CD8-positive, alpha-beta memory T cell (primary cell): ENCODE results near the gene CD99. TPM values are rescaled to one million over a fixed set of nuclear protein-coding genes. Genes with fewer than 3 reads are reported as not detected.
"Not testable (repeated sequence)": the region's sequence is repeated elsewhere in the genome, so short reads cannot be mapped to it uniquely, and the experiment has no call there.

Experiments
- CTCF ChIA-PET: fragments of 350-600 bp; sonication (Branson Sonifier 250); formaldehyde crosslinking; loops from one replicate; lab custom pipeline; 2021; ENCODE audit warnings: antibody characterized with exemption; lab: Charles Lee
- POLR2A ChIA-PET: fragments of 350-600 bp; sonication (Branson Sonifier 250); formaldehyde crosslinking; loops from one replicate; lab custom pipeline; 2021; ENCODE audit warnings: antibody characterized with exemption; lab: Charles Lee
- DNase-seq, 5 donors: peaks; one replicate each; pipeline versions ENCODE4 v3.0.0 to v3.0.0-alpha.2; 2020 to 2022; ENCODE audit warnings: mixed read lengths in 1 of 5
- H3K27ac ChIP-seq: one replicate; pipeline ENCODE4 v1.7.0; 2013; ENCODE audit warnings: low read depth, mild to moderate bottlenecking, low read length, moderate library complexity
- H3K27me3 ChIP-seq: 2 replicates; pipeline ENCODE4 v1.7.0; 2013; ENCODE audit warnings: low read length, mild to moderate bottlenecking; ENCODE audit not compliant: insufficient read depth, poor library complexity, severe bottlenecking
- H3K36me3 ChIP-seq: 2 replicates; pipeline ENCODE4 v1.7.0; 2013; ENCODE audit warnings: mild to moderate bottlenecking, low read length, moderate library complexity; ENCODE audit not compliant: insufficient read depth
- H3K4me1 ChIP-seq: 2 replicates; pipeline ENCODE4 v1.7.0; 2013; ENCODE audit warnings: mild to moderate bottlenecking, low read length, moderate library complexity; ENCODE audit not compliant: insufficient read depth
- H3K4me3 ChIP-seq: 2 replicates; pipeline ENCODE4 v1.7.0; 2013; ENCODE audit warnings: mild to moderate bottlenecking, low read length
- H3K9me3 ChIP-seq: 2 replicates; pipeline ENCODE4 v1.7.0; 2013; ENCODE audit warnings: mild to moderate bottlenecking, low read length
- H3K27ac Mint-ChIP-seq, 8 donors: one replicate each; pipeline ENCODE4 v1.8.0; 2020 to 2021; ENCODE audit warnings: mixed read lengths in 8 of 8, mild to moderate bottlenecking in 6 of 8, inconsistent platforms in 3 of 8, moderate library complexity in 3 of 8
- H3K27me3 Mint-ChIP-seq, 2 donors: one replicate each; pipeline ENCODE4 v1.8.0; 2020 to 2021; ENCODE audit warnings: mixed read lengths in 2 of 2, mild to moderate bottlenecking in 1 of 2, moderate library complexity in 1 of 2
- H3K36me3 Mint-ChIP-seq, 3 donors: one replicate each; pipeline ENCODE4 v1.8.0; 2020 to 2021; ENCODE audit warnings: mixed read lengths in 3 of 3, inconsistent platforms in 1 of 3, mild to moderate bottlenecking in 1 of 3
- H3K4me1 Mint-ChIP-seq, 3 donors: one replicate each; pipeline ENCODE4 v1.8.0; 2020 to 2021; ENCODE audit warnings: mixed read lengths in 3 of 3, inconsistent platforms in 1 of 3, mild to moderate bottlenecking in 1 of 3
- H3K4me3 Mint-ChIP-seq, 7 donors: one replicate each; pipeline ENCODE4 v1.8.0; 2020 to 2021; ENCODE audit warnings: mixed read lengths in 7 of 7, mild to moderate bottlenecking in 6 of 7, moderate library complexity in 4 of 7, inconsistent platforms in 2 of 7
- H3K9me3 Mint-ChIP-seq, 5 donors: one replicate each; pipeline ENCODE4 v1.8.0; 2020 to 2022; ENCODE audit warnings: mixed read lengths in 5 of 5, mild to moderate bottlenecking in 3 of 5, moderate library complexity in 2 of 5, inconsistent platforms in 1 of 5
- polyA plus RNA-seq: library from polyadenylated mRNA; unstranded; fragments of 300-500 nt; fragmentation: Illumina TruSeq; gene quantifications from one replicate; pipeline ENCODE4 v1.2.3, GENCODE V29; 2021
- total RNA-seq, 2 experiments: library from RNA; stranded (reverse); gene quantifications; one replicate each; pipeline ENCODE4 v1.2.3, GENCODE V29; 2021

CD99 gene
- total and polyA plus RNA-seq, 3 experiments from 2014 or later = 234 to 548 (median 240) TPM

DNA sequence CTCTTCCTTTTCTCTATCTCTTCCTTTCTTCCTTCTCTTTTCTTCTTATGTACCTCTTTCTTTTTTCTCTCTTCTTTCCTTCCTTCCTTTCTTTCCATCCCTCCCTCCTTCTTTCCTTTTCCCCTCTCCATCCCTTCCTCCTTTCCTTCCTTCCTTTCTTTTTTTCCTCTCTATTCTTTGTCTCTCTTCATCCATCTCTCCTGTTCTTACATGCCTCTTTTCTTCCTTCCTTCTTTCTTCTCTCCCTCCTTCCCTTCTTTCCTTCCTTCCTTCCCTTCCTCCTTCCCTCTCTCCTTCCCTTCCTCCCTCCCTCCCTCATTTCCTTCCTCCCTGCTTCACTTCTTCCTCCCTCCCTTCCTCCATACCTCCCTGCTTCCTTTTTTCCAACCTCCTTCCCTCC, 41.6 kb downstream of the CD99 start:
- peaks cover 15 to 28% (median 16%) of the 10 kb centered on the region in 3 donors for H3K4me1 Mint-ChIP-seq
- no peaks in the 10 kb centered on the region for H3K4me1 ChIP-seq
- H3K9me3 ChIP-seq = no peaks in the 10 kb centered on the region
- H3K36me3 ChIP-seq = peaks cover 30% of the 10 kb centered on the region
- H3K27ac Mint-ChIP-seq = peak overlapping the region in 6 of 8 donors; percentile 60 to 90 (median 84)
- no peak overlapping the region for H3K27ac ChIP-seq
- CTCF ChIA-PET = no interaction called here
- H3K27me3 Mint-ChIP-seq = no peaks in the 10 kb centered on the region
- H3K4me3 Mint-ChIP-seq = no peak overlapping the region
- H3K36me3 Mint-ChIP-seq = peaks cover 8 to 77% (median 24%) of the 10 kb centered on the region in 3 donors
- DNase-seq = no peak
- POLR2A ChIA-PET = no interaction called here
- no peak overlapping the region for H3K4me3 ChIP-seq
- H3K27me3 ChIP-seq = no peaks in the 10 kb centered on the region
- no peaks in the 10 kb centered on the region for H3K9me3 Mint-ChIP-seq

DNA sequence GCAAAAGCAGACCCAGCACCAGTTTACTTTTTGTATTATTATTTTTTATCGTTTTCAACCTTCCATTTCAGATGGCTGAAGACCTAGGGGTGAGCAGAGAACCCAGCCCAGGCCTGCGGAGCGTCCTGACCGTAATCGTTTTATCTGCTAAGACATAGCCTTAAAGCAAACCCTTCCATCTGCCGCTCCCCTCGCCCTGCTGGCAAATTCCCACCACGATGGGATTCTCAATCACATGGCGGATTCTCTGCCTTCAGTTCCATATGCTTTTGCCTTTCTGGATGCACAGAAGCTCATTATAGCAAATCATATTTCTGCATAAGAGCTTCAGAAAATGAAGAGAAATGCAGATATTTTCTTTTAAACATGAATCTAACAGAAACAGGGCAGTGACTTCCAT, 42.2 kb downstream of the CD99 start:
- ChIA-PET POLR2A (no interaction called here), CTCF (no interaction called here)
- peaks cover 23% of the 10 kb centered on the region for H3K36me3 ChIP-seq
- no peak for DNase-seq
- H3K27me3 ChIP-seq = no peaks in the 10 kb centered on the region
- H3K4me3 ChIP-seq = no peak overlapping the region
- Mint-ChIP-seq H3K27me3 (no peaks in the 10 kb centered on the region), H3K4me3 (no peak overlapping the region), H3K27ac (peak overlapping the region in 5 of 8 donors; percentile 11 to 95 (median 81)), H3K4me1 (peaks cover 15 to 31% (median 16%) of the 10 kb centered on the region in 3 donors), H3K36me3 (peaks cover 7 to 77% (median 26%) of the 10 kb centered on the region in 3 donors), H3K9me3 (no peaks in the 10 kb centered on the region)
- no peaks in the 10 kb centered on the region for H3K4me1 ChIP-seq
- no peaks in the 10 kb centered on the region for H3K9me3 ChIP-seq
- H3K27ac ChIP-seq = no peak overlapping the region

DNA sequence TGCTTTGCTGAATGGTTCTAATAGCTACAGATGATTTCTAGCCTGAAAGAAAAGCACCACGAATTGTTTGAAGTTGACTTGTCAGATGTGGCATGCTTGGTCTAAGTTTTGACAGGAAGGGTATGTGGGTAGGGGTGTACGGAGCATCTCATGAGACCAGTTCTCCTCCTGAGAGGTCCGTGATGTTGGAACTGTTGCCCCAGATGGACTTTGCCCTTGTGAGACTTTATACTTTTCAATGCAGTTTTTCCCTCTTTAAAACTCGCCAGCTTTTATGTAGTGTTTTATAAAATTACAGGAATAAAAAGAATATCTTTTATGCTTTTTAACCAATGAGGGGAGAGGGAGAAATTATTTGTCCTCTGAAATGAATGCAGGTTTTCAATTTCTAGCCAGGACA, 44.2 kb downstream of the CD99 start:
- peaks cover 3 to 73% (median 19%) of the 10 kb centered on the region in 3 donors for H3K36me3 Mint-ChIP-seq
- H3K27ac ChIP-seq = no peak overlapping the region
- no peak overlapping the region for H3K4me3 ChIP-seq
- no peaks in the 10 kb centered on the region for H3K27me3 ChIP-seq
- H3K36me3 ChIP-seq = peaks cover 12% of the 10 kb centered on the region
- no peak overlapping the region for H3K4me3 Mint-ChIP-seq
- no peaks in the 10 kb centered on the region for H3K9me3 ChIP-seq
- H3K27ac Mint-ChIP-seq = no peak overlapping the region
- DNase-seq = no peak
- ChIA-PET POLR2A (no interaction called here), CTCF (no interaction called here)
- peaks cover 15 to 29% (median 16%) of the 10 kb centered on the region in 3 donors for H3K4me1 Mint-ChIP-seq
- no peaks in the 10 kb centered on the region for H3K27me3 Mint-ChIP-seq
- no peaks in the 10 kb centered on the region for H3K4me1 ChIP-seq
- H3K9me3 Mint-ChIP-seq = no peaks in the 10 kb centered on the region

DNA sequence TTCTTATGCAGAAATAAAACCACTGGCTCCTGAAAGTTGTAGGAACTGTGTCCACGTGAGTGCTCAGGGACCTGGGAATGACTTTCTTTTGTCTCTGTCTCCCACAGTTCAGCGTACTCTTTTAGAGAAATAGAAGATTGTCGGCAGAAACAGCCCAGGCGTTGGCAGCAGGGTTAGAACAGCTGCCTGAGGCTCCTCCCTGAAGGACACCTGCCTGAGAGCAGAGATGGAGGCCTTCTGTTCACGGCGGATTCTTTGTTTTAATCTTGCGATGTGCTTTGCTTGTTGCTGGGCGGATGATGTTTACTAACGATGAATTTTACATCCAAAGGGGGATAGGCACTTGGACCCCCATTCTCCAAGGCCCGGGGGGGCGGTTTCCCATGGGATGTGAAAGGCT, 49.6 kb downstream of the CD99 start:
- CTCF ChIA-PET = no interaction called here

DNA sequence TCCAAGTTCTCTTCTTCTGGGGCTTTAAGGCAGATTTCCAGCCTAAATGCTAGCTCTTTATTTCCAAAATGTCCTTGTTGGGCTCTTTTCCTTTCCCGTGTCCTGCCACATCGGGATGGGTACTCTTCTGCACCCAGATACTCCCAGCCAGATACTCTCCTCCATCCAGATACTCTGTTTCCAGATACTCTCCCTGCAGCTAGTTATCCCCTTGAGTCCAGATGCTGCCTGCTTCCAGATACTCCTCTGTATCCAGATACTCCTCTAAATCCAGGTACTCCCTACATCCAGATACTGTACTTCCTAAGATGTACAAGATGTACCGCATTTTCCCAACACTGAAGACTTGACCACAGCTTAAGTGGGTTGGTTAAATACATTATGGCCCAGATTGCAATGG, 50.3 kb downstream of the CD99 start:
- Mint-ChIP-seq H3K27me3 (no peaks in the 10 kb centered on the region), H3K36me3 (peaks cover 11 to 59% (median 21%) of the 10 kb centered on the region in 3 donors), H3K4me1 (peaks cover 0 to 16% (median 2%) of the 10 kb centered on the region in 3 donors), H3K4me3 (no peak overlapping the region), H3K9me3 (peaks cover 0 to 1% (median 0%) of the 10 kb centered on the region in 5 donors), H3K27ac (peak overlapping the region in 1 of 8 donors; percentile 19)
- ChIA-PET CTCF (no interaction called here), POLR2A (no interaction called here)
- Histone ChIP-seq H3K27me3 (no peaks in the 10 kb centered on the region), H3K36me3 (peaks cover 17% of the 10 kb centered on the region), H3K4me1 (no peaks in the 10 kb centered on the region), H3K9me3 (no peaks in the 10 kb centered on the region), H3K27ac (no peak overlapping the region), H3K4me3 (no peak overlapping the region)
- no peak for DNase-seq

More for the DNA sequence above, 49.6 kb downstream of the CD99 start:
- H3K36me3 Mint-ChIP-seq = peaks cover 11 to 65% (median 21%) of the 10 kb centered on the region in 3 donors
- H3K9me3 ChIP-seq = no peaks in the 10 kb centered on the region
- no peaks in the 10 kb centered on the region for H3K27me3 ChIP-seq
- H3K4me3 ChIP-seq = no peak overlapping the region
- DNase-seq = no peak
- no peaks in the 10 kb centered on the region for H3K27me3 Mint-ChIP-seq
- peaks cover 17% of the 10 kb centered on the region for H3K36me3 ChIP-seq
- no peaks in the 10 kb centered on the region for H3K4me1 ChIP-seq
- H3K9me3 Mint-ChIP-seq = peaks cover 0 to 1% (median 0%) of the 10 kb centered on the region in 5 donors
- POLR2A ChIA-PET = no interaction called here
- peak overlapping the region in 1 of 8 donors; percentile 11 for H3K27ac Mint-ChIP-seq
- no peak overlapping the region for H3K4me3 Mint-ChIP-seq
- peaks cover 0 to 9% (median 0%) of the 10 kb centered on the region in 3 donors for H3K4me1 Mint-ChIP-seq
- H3K27ac ChIP-seq = no peak overlapping the region

DNA sequence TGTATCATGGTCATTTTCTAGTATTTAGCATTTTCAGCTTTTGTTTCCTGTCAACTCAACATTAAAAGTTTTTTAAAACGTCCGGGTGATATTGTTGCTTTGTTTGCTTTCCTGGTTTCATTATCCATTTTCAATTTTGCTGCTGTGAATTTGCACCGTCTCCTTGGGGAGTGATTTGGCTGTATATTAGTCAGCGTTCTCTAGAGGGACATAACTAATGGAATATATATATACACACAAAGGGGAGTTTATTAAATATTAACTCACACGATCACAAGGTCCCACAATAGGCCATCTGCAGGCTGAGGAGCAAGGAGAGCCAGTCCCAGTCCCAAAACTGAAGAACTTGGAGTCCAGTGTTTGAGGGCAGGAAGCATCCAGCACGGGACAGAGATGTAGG, 55.2 kb downstream of the CD99 start:
- H3K27me3 Mint-ChIP-seq, H3K9me3 Mint-ChIP-seq, H3K4me1 ChIP-seq, H3K36me3 ChIP-seq, H3K9me3 ChIP-seq, DNase-seq, CTCF ChIA-PET, H3K27me3 ChIP-seq, H3K4me3 Mint-ChIP-seq, H3K4me3 ChIP-seq, POLR2A ChIA-PET, H3K27ac ChIP-seq: not testable (repeated sequence)
- peak overlapping the region in 1 of 8 donors; percentile 48 for H3K27ac Mint-ChIP-seq
- H3K36me3 Mint-ChIP-seq = peaks cover 5 to 26% (median 10%) of the 10 kb centered on the region in 3 donors
- peaks cover 0 to 12% (median 2%) of the 10 kb centered on the region in 3 donors for H3K4me1 Mint-ChIP-seq

DNA sequence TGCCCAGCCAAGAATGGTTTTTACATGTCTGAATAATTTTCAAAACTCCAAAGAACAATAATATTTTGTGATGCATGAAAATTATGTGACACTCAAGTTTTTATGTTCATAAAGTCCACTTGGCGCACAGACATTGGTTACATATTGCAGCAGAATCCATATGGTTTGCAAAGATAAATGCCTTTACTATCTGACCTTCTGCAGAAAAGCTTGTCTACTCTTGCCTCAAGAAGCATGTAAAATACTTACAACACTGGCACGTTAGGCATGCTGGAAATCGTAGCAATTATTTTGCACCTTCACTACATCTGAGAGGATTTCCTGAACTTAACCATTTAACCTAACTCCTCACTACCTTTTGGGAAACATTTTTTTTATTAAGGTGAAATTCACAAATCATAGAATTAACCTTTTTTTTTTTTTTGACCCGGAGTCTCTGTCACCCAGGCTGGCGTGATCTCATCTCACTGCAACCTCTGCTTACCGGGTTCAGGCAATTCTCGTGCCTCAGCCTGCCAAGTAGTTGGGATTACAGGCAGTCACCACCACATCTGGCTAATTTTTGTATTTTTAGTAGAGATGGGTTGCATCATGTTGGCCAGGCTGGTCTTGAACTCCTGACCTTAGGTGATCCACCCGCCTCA, 57.2 kb downstream of the CD99 start:
- H3K27me3 ChIP-seq = no peaks in the 10 kb centered on the region
- DNase-seq = no peak
- no peaks in the 10 kb centered on the region for H3K36me3 ChIP-seq
- H3K4me1 ChIP-seq = no peaks in the 10 kb centered on the region
- no peak overlapping the region for H3K4me3 ChIP-seq
- H3K27ac ChIP-seq = no peak overlapping the region
- H3K4me1 Mint-ChIP-seq = peaks cover 0 to 8% (median 2%) of the 10 kb centered on the region in 3 donors
- H3K27me3 Mint-ChIP-seq = no peaks in the 10 kb centered on the region
- no peaks in the 10 kb centered on the region for H3K9me3 Mint-ChIP-seq
- ChIA-PET POLR2A (no interaction called here), CTCF (no interaction called here)
- no peak overlapping the region for H3K4me3 Mint-ChIP-seq
- peak overlapping the region in 1 of 8 donors; percentile 59 for H3K27ac Mint-ChIP-seq
- no peaks in the 10 kb centered on the region for H3K9me3 ChIP-seq
- peaks cover 0 to 8% (median 0%) of the 10 kb centered on the region in 3 donors for H3K36me3 Mint-ChIP-seq

DNA sequence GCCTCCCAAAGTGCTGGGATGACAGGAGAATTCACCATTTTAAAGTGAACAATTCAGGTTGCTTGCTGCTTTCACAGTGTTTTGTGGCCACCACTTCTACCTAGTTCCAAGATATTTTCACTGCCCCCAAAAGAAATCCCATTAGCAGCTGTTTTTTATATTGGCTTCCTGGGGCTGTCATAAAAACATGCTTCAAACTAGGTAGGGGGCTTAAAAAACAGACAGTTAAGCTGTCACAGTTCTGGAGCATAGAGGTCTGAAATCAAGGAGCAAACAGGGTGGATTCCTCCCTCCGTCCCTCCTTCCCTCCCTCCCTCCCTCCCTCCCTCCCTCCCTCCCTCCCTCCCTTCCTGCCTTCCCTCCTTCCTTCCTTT, 57.7 kb downstream of the CD99 start:
- Mint-ChIP-seq H3K9me3 (no peaks in the 10 kb centered on the region), H3K27ac (no peak overlapping the region), H3K27me3 (no peaks in the 10 kb centered on the region), H3K4me3 (no peak overlapping the region), H3K36me3 (peaks cover 0 to 3% (median 0%) of the 10 kb centered on the region in 3 donors), H3K4me1 (peaks cover 0 to 8% (median 2%) of the 10 kb centered on the region in 3 donors)
- CTCF ChIA-PET = no interaction called here
- Histone ChIP-seq H3K9me3 (no peaks in the 10 kb centered on the region), H3K27me3 (no peaks in the 10 kb centered on the region), H3K4me3 (no peak overlapping the region), H3K27ac (no peak overlapping the region), H3K36me3 (no peaks in the 10 kb centered on the region), H3K4me1 (no peaks in the 10 kb centered on the region)
- POLR2A ChIA-PET = no interaction called here
- DNase-seq = no peak
